ENCODE results near the gene IQCH.

IQCH gene

DNA sequence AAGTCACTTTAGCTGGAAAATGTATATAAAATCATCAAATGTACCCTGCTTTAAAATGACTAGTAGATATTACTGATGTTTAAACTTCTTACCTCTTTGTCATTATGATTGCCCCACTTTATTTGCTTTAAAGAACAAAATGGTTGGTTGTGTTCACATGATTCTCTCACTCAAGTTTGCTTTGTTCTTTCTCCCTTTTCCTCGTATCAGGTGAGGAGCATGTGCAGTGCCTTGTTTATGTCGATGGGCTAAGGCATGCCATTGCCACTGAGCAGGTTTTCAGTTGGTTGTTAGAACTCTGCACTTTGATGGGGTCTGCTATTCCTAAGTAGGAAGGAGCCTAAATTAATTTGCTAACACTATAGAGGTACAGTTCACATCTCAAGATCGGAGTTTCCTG lies 293.2 kb downstream of the IQCH start:
- H3K4me3 Mint-ChIP-seq, result no peak overlapping the region
- H3K9me3 Mint-ChIP-seq, result peaks cover 19% of the 10 kb centered on the region
- no peak overlapping the region for H3K27ac Mint-ChIP-seq
- peaks cover 70% of the 10 kb centered on the region for H3K4me1 Mint-ChIP-seq
- no peak for DNase-seq
- H3K27me3 Mint-ChIP-seq (ENCODE audit: low read depth, poor library complexity), result no peaks in the 10 kb centered on the region
- TF ChIP-seq, protein P1, sequence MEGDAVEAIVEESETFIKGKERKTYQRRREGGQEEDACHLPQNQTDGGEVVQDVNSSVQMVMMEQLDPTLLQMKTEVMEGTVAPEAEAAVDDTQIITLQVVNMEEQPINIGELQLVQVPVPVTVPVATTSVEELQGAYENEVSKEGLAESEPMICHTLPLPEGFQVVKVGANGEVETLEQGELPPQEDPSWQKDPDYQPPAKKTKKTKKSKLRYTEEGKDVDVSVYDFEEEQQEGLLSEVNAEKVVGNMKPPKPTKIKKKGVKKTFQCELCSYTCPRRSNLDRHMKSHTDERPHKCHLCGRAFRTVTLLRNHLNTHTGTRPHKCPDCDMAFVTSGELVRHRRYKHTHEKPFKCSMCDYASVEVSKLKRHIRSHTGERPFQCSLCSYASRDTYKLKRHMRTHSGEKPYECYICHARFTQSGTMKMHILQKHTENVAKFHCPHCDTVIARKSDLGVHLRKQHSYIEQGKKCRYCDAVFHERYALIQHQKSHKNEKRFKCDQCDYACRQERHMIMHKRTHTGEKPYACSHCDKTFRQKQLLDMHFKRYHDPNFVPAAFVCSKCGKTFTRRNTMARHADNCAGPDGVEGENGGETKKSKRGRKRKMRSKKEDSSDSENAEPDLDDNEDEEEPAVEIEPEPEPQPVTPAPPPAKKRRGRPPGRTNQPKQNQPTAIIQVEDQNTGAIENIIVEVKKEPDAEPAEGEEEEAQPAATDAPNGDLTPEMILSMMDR (IDR thresholded peaks at IDR 0.05), result no peak
- H3K36me3 Mint-ChIP-seq (ENCODE audit: low read depth), result peaks cover 52% of the 10 kb centered on the region

DNA sequence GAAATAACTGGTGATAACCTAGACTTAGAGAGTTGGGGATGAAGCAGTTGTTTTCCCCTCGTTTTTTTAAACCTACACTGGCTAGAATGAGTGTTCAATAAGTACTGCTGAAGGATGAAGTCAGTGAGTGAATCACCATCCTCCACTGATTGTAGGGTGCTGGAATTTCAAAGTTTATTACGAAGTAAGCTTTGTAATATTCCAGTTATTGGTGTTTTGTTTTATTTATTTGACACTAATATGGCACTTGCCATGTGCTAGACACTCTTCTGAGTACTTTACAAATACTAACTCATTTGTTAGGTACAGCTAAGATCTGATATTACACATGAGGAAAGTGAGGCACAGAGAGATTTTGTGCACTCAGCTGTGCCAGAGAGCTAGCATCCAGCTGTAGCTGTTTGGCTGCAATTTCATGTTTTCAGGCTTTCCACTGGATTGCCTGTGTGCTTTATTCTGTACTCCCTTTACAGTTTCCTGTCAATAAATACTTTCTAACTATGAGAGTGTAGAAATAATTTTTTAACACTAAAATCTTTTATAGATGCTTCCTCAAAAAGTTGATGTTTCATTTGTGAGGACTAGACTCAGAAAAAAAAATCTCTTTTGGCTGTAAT lies 293.8 kb downstream of the IQCH start:
- H3K27ac Mint-ChIP-seq, result peak overlapping the region; percentile 72
- H3K4me1 Mint-ChIP-seq, result peaks cover 67% of the 10 kb centered on the region
- TF ChIP-seq, protein P1 (IDR thresholded peaks at IDR 0.05), result no peak
- peak overlapping the region; percentile 19 for H3K4me3 Mint-ChIP-seq
- H3K9me3 Mint-ChIP-seq, result peaks cover 18% of the 10 kb centered on the region
- H3K36me3 Mint-ChIP-seq (ENCODE audit: low read depth), result peaks cover 55% of the 10 kb centered on the region
- H3K27me3 Mint-ChIP-seq (ENCODE audit: low read depth, poor library complexity), result no peaks in the 10 kb centered on the region
- DNase-seq, result no peak

DNA sequence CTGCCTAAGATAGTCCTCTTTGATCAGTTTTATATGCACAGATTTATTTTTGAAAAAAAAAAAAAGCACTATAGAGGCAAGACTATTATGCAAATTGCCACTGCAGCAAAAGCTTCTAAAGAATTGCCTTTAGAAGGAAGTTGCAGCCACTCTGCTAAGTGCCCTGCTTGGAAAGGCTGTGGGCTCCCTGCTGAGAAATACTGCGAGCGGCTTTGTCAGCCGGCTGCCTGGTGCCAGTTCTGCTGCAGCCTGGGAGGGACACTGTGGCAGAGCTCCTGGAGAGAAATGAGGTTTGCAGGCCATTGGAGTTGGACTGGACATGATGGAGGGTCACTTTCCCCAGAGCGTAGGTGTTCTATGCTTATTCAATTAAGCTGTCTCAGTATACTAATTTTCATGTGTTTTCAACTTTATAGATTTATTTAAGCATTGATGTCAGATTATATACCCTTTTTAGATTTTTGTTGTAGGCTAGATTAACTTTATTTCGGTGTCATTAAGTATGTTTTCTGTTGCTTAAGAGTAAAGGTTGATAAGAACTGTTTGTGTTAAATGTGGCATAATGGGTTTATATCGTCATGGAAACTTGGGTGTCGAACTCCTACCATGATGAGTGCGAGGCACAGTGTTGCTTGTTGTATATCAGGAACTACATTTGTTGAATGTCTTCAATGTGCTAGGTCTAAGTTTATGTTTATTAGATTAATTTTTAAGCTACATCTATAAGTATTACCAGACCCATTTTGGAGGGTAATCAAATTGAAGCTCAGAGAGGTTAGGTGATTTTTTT lies 294.5 kb downstream of the IQCH start:
- Mint-ChIP-seq H3K9me3 (peaks cover 11% of the 10 kb centered on the region), H3K36me3 (ENCODE audit: low read depth) (peaks cover 49% of the 10 kb centered on the region), H3K4me1 (peaks cover 61% of the 10 kb centered on the region), H3K27ac (peak overlapping the region; percentile 16), H3K27me3 (ENCODE audit: low read depth, poor library complexity) (no peaks in the 10 kb centered on the region), H3K4me3 (peak overlapping the region; percentile 19)
- TF ChIP-seq, protein P1 (IDR thresholded peaks at IDR 0.05), result no peak
- DNase-seq, result peak; percentile 44

DNA sequence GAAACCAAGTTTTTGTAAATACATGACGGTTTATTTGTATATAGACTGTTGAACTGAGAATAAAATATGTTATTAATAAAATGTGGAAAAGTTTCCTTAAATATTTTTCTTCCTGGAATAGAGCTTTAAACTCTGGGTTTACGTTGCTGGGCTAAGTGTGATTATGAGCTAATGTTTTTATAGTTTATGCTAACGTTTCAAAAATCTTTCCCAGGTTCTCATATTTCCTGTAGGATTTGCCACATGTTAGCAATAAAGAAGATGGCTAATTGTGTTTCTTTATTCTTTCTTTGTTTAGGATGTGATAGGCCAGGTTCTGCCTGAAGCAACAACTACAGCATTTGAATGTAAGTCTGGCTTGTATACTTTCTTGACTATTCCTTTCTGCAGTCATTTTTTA lies 295.1 kb downstream of the IQCH start:
- DNase-seq, result no peak
- TF ChIP-seq, protein P1 (IDR thresholded peaks at IDR 0.05), result no peak
- Mint-ChIP-seq H3K9me3 (peaks cover 4% of the 10 kb centered on the region), H3K36me3 (ENCODE audit: low read depth) (peaks cover 49% of the 10 kb centered on the region), H3K27me3 (ENCODE audit: low read depth, poor library complexity) (no peaks in the 10 kb centered on the region), H3K4me1 (peaks cover 54% of the 10 kb centered on the region), H3K4me3 (peak overlapping the region; percentile 47), H3K27ac (no peak overlapping the region)

DNA sequence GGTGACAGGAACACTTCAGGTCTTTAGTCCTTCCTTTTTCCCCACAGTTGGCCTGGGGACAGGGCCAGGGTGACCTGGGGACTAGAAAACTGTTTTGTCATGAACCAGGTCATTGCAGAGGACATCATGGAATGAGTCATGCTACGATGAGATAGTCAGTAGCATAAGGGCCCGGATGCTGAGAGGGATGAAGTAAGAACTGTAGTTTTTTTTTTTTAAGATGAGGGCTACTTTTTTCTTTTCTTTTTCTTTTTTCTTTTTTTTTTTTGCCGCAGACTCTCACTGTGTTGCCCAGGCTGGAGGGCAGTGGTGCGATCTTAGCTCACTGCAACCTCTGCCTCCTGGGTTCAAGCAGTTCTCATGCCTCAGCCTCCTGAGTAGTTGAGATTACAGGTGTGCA lies 295.9 kb downstream of the IQCH start:
- TF ChIP-seq, protein P1 (IDR thresholded peaks at IDR 0.05), result no peak
- H3K27me3 Mint-ChIP-seq (ENCODE audit: low read depth, poor library complexity), result no peaks in the 10 kb centered on the region
- no peak overlapping the region for H3K27ac Mint-ChIP-seq
- peaks cover 49% of the 10 kb centered on the region for H3K4me1 Mint-ChIP-seq
- no peak for DNase-seq
- no peak overlapping the region for H3K4me3 Mint-ChIP-seq
- peaks cover 47% of the 10 kb centered on the region for H3K36me3 Mint-ChIP-seq (ENCODE audit: low read depth)
- H3K9me3 Mint-ChIP-seq, result no peaks in the 10 kb centered on the region
